NCI-H2171 treated with DMSO at 0.1 percent for 48 hours (cell line): Measurements from ENCODE around the gene NACA2.
"Not testable (repeated sequence)": the region's sequence is repeated elsewhere in the genome, so short reads cannot be mapped to it uniquely, and the experiment has no call there.

ENCODE experiments used
- DNase-seq: peaks from one replicate; lab custom pipeline; 2025; lab: John Stamatoyannopoulos, UW

NACA2 gene

GRCh38 chr17:61575983-61576382 is 15.0 kb downstream of the NACA2 start:
- no peak for DNase-seq

GRCh38 chr17:61575352-61575975 is 15.6 kb downstream of the NACA2 start:
- DNase-seq, result no peak

- peak; percentile 71 for DNase-seq
Measured at GRCh38 chr17:61574542-61575351, 16.3 kb downstream of the NACA2 start.

DNA sequence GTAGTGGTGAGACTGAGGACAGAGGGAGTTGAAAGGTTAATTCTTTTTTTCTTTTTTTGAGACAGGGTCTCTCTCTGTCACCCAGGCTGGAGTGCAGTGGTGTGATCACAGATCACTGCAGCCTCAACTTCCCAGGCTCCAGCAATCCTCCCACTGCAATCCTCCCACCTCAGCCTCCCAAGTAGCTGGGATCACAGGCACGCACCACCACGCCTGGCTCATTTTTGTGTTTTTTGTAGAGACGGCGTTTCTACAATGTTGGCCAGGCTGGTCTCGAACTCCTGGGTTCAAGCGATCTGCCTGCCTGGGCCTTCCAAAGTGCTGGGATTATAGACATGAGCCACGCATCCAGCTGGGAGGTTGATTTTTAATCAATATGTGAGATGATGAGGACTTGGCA is 18.5 kb downstream of the NACA2 start:
- DNase-seq, result not testable (repeated sequence)

DNA sequence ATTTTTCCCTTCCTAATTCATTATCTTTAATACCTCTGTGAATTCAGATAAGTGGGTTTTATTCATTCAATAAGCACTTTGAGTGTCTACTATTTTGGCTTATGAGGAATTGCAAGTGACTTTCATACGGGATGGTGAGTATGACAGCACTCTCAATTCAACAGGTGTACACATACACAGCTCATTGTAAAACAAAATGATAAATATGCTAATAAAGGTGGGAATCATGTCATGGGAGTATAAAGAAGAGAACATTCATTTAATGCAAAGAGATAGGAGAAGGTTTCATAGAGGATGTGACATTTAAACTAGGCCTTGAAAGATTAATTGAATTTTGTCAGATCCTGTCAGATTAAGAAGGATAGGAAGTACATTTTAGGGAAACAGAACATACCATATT is 19.4 kb downstream of the NACA2 start:
- no peak for DNase-seq

DNA sequence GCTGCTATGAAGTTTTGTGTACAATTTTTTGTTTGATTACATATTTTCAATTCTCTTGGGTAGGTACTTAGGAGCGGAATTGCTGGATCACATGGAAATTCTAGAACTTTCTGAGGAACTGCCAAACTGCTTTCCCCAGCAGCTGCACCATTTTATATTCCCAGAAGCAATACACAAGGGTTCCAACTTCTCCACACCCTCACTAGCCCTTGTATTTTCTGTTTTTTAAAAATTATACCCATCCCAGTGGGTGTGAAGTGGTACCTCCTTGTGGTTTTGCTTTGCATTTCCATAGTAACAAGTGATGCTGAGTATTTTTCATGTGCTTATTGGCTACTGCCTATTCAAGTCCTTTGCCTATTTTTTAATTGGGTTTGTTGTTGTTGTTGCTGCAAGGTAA is 20.9 kb downstream of the NACA2 start:
- no peak for DNase-seq

DNA sequence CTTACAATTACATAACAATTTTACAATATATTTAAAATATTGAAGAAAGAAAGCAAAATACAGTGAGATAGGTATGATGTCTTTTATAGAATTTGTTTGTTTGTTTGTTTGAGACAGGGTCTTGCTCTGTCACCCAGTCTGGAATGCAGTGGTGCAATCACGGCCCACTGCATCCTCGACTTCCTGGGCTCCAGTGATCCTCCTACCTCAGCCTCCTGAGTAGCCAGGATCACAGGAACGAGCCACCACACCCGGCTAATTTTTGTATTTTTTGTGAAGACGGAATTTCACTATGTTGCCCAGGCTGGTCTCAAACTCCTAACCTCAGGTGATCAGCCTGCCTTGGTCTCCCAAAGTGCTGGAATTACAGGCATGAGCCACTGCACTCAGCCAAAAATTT is 21.5 kb downstream of the NACA2 start:
- DNase-seq, result not testable (repeated sequence)

- no peak for DNase-seq
Measured at GRCh38 chr17:61568219-61569072, 22.6 kb downstream of the NACA2 start.

GRCh38 chr17:61567045-61567802 is 23.8 kb downstream of the NACA2 start:
- no peak for DNase-seq

GRCh38 chr17:61566448-61566847 is 24.6 kb downstream of the NACA2 start:
- not testable (repeated sequence) for DNase-seq

- DNase-seq, result not testable (repeated sequence)
Measured at GRCh38 chr17:61565850-61566249, 25.2 kb downstream of the NACA2 start.

- DNase-seq, result no peak
Measured at GRCh38 chr17:61565213-61565612, 25.8 kb downstream of the NACA2 start.

DNA sequence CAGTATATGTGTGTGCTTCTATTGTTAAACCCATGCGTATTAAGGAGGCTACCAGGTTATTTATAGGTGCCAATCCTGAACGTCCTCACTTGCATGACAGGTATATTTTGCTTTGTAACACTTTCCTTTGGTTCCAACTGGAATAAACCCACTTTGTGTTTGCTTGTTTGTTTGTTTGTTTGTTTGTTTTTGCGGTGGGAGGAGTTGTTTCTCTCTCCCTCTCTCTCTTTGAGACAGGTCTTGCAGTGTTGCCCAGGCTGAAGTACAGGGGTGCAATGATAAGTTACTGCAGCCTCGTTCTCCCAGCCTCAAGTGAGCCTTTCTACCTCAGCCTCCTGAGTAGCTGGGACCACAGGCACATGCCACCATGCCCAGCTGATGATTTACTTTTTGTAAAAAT is 28.7 kb downstream of the NACA2 start:
- no peak for DNase-seq

DNA sequence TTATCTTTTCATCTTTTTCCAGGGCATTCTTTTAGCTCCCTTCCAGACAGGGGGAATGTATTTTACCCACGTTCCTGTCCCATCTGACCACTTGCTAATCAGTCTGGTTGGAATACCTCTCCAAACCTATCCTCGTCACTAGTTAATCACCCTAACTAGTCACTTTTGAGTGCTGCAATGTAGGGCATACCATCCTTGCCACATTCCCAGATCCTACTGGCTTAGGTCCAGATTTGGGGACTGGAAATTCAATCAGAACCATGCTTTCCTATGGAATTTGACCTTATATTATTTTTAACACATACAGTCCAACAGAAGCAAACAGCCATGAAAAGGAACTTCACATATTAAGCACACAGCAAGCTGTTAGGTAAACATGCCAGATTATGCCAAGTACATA is 29.7 kb downstream of the NACA2 start:
- no peak for DNase-seq

DNA sequence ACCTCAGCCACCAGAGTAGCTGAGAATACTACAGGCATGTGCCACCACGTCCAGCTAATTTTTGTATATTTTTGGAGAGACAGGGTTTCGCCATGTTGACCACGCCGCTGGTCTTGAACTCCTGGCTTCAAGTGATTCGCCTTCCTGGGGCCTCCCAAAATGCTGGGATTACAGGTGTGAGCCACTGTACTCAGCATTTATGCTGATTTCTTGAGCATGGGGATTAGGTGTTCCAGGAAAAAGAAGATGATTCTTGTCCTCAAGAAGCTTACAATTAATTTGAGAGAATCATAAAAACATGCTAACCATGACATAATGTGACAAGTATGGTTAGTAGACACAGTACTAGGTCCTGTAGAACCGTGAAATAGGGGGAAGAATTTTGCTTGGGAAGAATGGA is 30.9 kb downstream of the NACA2 start:
- DNase-seq, result no peak

GRCh38 chr17:61556224-61557188 is 34.5 kb downstream of the NACA2 start:
- DNase-seq, result no peak

DNA sequence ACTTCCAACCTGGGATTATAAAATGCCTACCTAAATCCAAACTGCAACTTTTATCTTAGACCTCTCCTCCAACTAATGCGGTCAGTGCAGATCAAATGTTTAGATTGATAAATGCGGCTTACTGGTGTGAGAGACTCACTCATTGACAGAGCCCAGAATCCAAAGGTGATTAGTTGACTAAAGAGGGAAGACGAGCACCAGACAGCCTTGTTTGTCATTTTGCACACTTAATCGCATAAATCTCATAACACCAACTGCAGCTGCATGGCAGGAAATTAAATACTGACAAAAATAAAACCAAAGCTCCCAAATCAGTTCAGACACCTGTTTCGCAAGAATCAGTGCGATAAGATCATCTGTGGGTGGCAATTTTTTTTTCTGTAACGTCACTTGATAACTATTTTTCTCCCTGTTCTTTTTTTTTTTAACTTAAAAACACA is 35.9 kb downstream of the NACA2 start:
- DNase-seq, result peak; percentile 11

DNA sequence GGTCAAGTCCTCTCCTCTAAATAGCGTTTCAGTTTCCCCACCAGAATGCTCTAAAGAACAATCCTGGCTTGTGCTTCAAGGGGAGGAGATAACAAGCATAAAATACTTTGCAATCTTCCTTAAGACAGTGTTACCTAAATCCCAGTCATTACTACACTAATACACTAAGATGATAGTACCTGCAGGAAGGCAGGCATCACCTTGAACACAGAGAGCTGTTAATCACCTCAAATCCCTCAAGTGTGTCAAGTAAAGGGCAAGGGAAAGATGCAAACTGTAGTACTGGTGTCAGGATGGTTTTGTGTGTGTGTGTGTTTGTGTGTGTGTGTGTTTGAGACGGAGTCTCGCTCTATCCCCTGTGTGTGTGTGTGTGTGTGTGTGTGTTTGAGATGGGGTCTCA is 36.8 kb downstream of the NACA2 start:
- DNase-seq, result no peak

GRCh38 chr17:61552560-61552959 is 38.5 kb downstream of the NACA2 start:
- DNase-seq, result not testable (repeated sequence)

GRCh38 chr17:61551255-61551742 is 39.7 kb downstream of the NACA2 start:
- peak; percentile 73 for DNase-seq
